GM19025 (cell line): ENCODE results near the gene PAK4.
"Not testable (repeated sequence)": the region's sequence is repeated elsewhere in the genome, so short reads cannot be mapped to it uniquely, and the experiment has no call there.

Source experiments
- ATAC-seq: cut with Tn5 transposase; IDR thresholded peaks from one replicate; pipeline ENCODE4 v1.9.1; 2021; ENCODE audit warnings: mild to moderate bottlenecking, low read depth, moderate library complexity; ENCODE audit not compliant: unreplicated experiment

The PAK4 gene

GRCh38 chr19:39200066-39200802 lies 74.6 kb downstream of the PAK4 start:
- no peak for ATAC-seq

GRCh38 chr19:39200803-39201115 lies 75.2 kb downstream of the PAK4 start:
- no peak for ATAC-seq

GRCh38 chr19:39202998-39203355 lies 77.4 kb downstream of the PAK4 start:
- ATAC-seq = no peak

GRCh38 chr19:39203372-39204341 lies 78.1 kb downstream of the PAK4 start, which contains the start of gene SYCN:
TSS of gene SYCN (minus strand) at chr19:39204263. CDS start at chr19:39204254, 9 bp downstream.
- no peak for ATAC-seq

- no peak for ATAC-seq
Observed at GRCh38 chr19:39205449-39205764, 79.8 kb downstream of the PAK4 start.

GRCh38 chr19:39206122-39206521 lies 80.5 kb downstream of the PAK4 start:
- no peak for ATAC-seq

- no peak for ATAC-seq
Observed at GRCh38 chr19:39207293-39207836, 81.8 kb downstream of the PAK4 start.

GRCh38 chr19:39208175-39208795 lies 82.7 kb downstream of the PAK4 start:
- no peak for ATAC-seq

GRCh38 chr19:39209196-39209595 lies 83.6 kb downstream of the PAK4 start:
- no peak for ATAC-seq

GRCh38 chr19:39211731-39212374 lies 86.3 kb downstream of the PAK4 start:
- ATAC-seq = no peak

- ATAC-seq = no peak
Observed at GRCh38 chr19:39212375-39212742, 86.8 kb downstream of the PAK4 start.

GRCh38 chr19:39215323-39215722 lies 89.7 kb downstream of the PAK4 start:
- ATAC-seq = not testable (repeated sequence)

GRCh38 chr19:39217094-39217493 lies 91.5 kb downstream of the PAK4 start:
- no peak for ATAC-seq

GRCh38 chr19:39218230-39219007 lies 92.8 kb downstream of the PAK4 start:
- no peak for ATAC-seq

GRCh38 chr19:39219108-39219507 lies 93.5 kb downstream of the PAK4 start:
- not testable (repeated sequence) for ATAC-seq

- ATAC-seq = no peak
Observed at GRCh38 chr19:39223703-39224279, 98.2 kb downstream of the PAK4 start.

GRCh38 chr19:39224910-39225309 lies 99.3 kb downstream of the PAK4 start:
- no peak for ATAC-seq
